ENCODE data around the gene FBLN2.

- TF ChIP-seq POLR2A (IDR thresholded peaks at IDR 0.05) (no peak), POLR2AphosphoS5 (IDR thresholded peaks at IDR 0.05; ENCODE audit: insufficient read depth in 1 of 2, low read depth in 1 of 2) (no peak)
- TF ChIP-seq, protein P1, sequence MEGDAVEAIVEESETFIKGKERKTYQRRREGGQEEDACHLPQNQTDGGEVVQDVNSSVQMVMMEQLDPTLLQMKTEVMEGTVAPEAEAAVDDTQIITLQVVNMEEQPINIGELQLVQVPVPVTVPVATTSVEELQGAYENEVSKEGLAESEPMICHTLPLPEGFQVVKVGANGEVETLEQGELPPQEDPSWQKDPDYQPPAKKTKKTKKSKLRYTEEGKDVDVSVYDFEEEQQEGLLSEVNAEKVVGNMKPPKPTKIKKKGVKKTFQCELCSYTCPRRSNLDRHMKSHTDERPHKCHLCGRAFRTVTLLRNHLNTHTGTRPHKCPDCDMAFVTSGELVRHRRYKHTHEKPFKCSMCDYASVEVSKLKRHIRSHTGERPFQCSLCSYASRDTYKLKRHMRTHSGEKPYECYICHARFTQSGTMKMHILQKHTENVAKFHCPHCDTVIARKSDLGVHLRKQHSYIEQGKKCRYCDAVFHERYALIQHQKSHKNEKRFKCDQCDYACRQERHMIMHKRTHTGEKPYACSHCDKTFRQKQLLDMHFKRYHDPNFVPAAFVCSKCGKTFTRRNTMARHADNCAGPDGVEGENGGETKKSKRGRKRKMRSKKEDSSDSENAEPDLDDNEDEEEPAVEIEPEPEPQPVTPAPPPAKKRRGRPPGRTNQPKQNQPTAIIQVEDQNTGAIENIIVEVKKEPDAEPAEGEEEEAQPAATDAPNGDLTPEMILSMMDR (IDR thresholded peaks at IDR 0.05) = no peak
Measured at GRCh38 chr3:13620776-13621365, 71.9 kb downstream of the FBLN2 start.

Measured in vagina (tissue), 2 donors.